Rectal smooth muscle tissue (tissue), 1 donor: ENCODE results near the gene GPR108.

Experiments
- H3K27ac ChIP-seq: one replicate; pipeline ENCODE4 v1.7.0; 2013; ENCODE audit warnings: low read depth, low read length, inconsistent platforms
- H3K27me3 ChIP-seq: one replicate; pipeline ENCODE4 v1.7.0; 2013; ENCODE audit warnings: low read length; ENCODE audit not compliant: control insufficient read depth, insufficient read depth
- H3K36me3 ChIP-seq: one replicate; pipeline ENCODE4 v1.7.0; 2013; ENCODE audit warnings: low read length; ENCODE audit not compliant: control insufficient read depth, insufficient read depth
- H3K4me1 ChIP-seq: one replicate; pipeline ENCODE4 v1.7.0; 2013; ENCODE audit warnings: low read length; ENCODE audit not compliant: control insufficient read depth, insufficient read depth
- H3K4me3 ChIP-seq: one replicate; pipeline ENCODE4 v1.7.0; 2013; ENCODE audit warnings: low read length
- H3K9ac ChIP-seq: one replicate; pipeline ENCODE4 v1.7.0; 2013; ENCODE audit warnings: low read length

GPR108 gene

GRCh38 chr19:6700586-6701316 lies 36.6 kb downstream of the GPR108 start:
- no peaks in the 10 kb centered on the region for H3K4me1 ChIP-seq
- H3K36me3 ChIP-seq, result no peaks in the 10 kb centered on the region
- H3K4me3 ChIP-seq, result no peak overlapping the region
- no peaks in the 10 kb centered on the region for H3K27me3 ChIP-seq
- no peak overlapping the region for H3K9ac ChIP-seq
- no peak overlapping the region for H3K27ac ChIP-seq

- Histone ChIP-seq H3K27me3 (no peaks in the 10 kb centered on the region), H3K4me3 (no peak overlapping the region), H3K36me3 (no peaks in the 10 kb centered on the region), H3K27ac (no peak overlapping the region), H3K9ac (no peak overlapping the region), H3K4me1 (no peaks in the 10 kb centered on the region)
These were observed 37.4 kb downstream of the GPR108 start for GRCh38 chr19:6699935-6700334.

GRCh38 chr19:6697291-6697690 lies 40.1 kb downstream of the GPR108 start:
- H3K4me3 ChIP-seq, result no peak overlapping the region
- no peaks in the 10 kb centered on the region for H3K4me1 ChIP-seq
- no peaks in the 10 kb centered on the region for H3K27me3 ChIP-seq
- no peak overlapping the region for H3K9ac ChIP-seq
- no peaks in the 10 kb centered on the region for H3K36me3 ChIP-seq
- H3K27ac ChIP-seq, result no peak overlapping the region

GRCh38 chr19:6696239-6696820 lies 41.0 kb downstream of the GPR108 start:
- no peak overlapping the region for H3K27ac ChIP-seq
- no peaks in the 10 kb centered on the region for H3K27me3 ChIP-seq
- H3K36me3 ChIP-seq, result no peaks in the 10 kb centered on the region
- no peak overlapping the region for H3K4me3 ChIP-seq
- no peak overlapping the region for H3K9ac ChIP-seq
- no peaks in the 10 kb centered on the region for H3K4me1 ChIP-seq

GRCh38 chr19:6694147-6694815 lies 43.1 kb downstream of the GPR108 start:
- Histone ChIP-seq H3K36me3 (no peaks in the 10 kb centered on the region), H3K4me1 (no peaks in the 10 kb centered on the region), H3K4me3 (no peak overlapping the region), H3K9ac (no peak overlapping the region), H3K27ac (no peak overlapping the region), H3K27me3 (no peaks in the 10 kb centered on the region)

GRCh38 chr19:6693681-6694080 lies 43.7 kb downstream of the GPR108 start:
- Histone ChIP-seq H3K36me3 (no peaks in the 10 kb centered on the region), H3K9ac (no peak overlapping the region), H3K4me3 (no peak overlapping the region), H3K4me1 (no peaks in the 10 kb centered on the region), H3K27me3 (no peaks in the 10 kb centered on the region), H3K27ac (no peak overlapping the region)

- Histone ChIP-seq H3K27me3 (no peaks in the 10 kb centered on the region), H3K9ac (no peak overlapping the region), H3K27ac (no peak overlapping the region), H3K4me3 (no peak overlapping the region), H3K4me1 (no peaks in the 10 kb centered on the region), H3K36me3 (no peaks in the 10 kb centered on the region)
These were observed 44.3 kb downstream of the GPR108 start for GRCh38 chr19:6693056-6693471.

- H3K36me3 ChIP-seq, result no peaks in the 10 kb centered on the region
- H3K4me1 ChIP-seq, result no peaks in the 10 kb centered on the region
- no peak overlapping the region for H3K9ac ChIP-seq
- no peak overlapping the region for H3K27ac ChIP-seq
- no peaks in the 10 kb centered on the region for H3K27me3 ChIP-seq
- H3K4me3 ChIP-seq, result no peak overlapping the region
These were observed 45.4 kb downstream of the GPR108 start for GRCh38 chr19:6692027-6692426.

GRCh38 chr19:6691342-6691741 lies 46.0 kb downstream of the GPR108 start:
- Histone ChIP-seq H3K4me3 (no peak overlapping the region), H3K36me3 (no peaks in the 10 kb centered on the region)

GRCh38 chr19:6690160-6690885 lies 47.1 kb downstream of the GPR108 start:
- no peaks in the 10 kb centered on the region for H3K36me3 ChIP-seq
- H3K9ac ChIP-seq, result no peak overlapping the region
- no peak overlapping the region for H3K27ac ChIP-seq
- no peaks in the 10 kb centered on the region for H3K4me1 ChIP-seq
- no peak overlapping the region for H3K4me3 ChIP-seq
- H3K27me3 ChIP-seq, result no peaks in the 10 kb centered on the region

More at GRCh38 chr19:6691342-6691741, 46.0 kb downstream of the GPR108 start:
- Histone ChIP-seq H3K27me3 (no peaks in the 10 kb centered on the region), H3K27ac (no peak overlapping the region), H3K9ac (no peak overlapping the region), H3K4me1 (no peaks in the 10 kb centered on the region)

- Histone ChIP-seq H3K27me3 (no peaks in the 10 kb centered on the region), H3K27ac (no peak overlapping the region), H3K9ac (no peak overlapping the region), H3K4me3 (no peak overlapping the region), H3K36me3 (no peaks in the 10 kb centered on the region), H3K4me1 (no peaks in the 10 kb centered on the region)
These were observed 50.3 kb downstream of the GPR108 start for GRCh38 chr19:6687114-6687513.

GRCh38 chr19:6686628-6686975 lies 50.8 kb downstream of the GPR108 start:
- Histone ChIP-seq H3K27ac (no peak overlapping the region), H3K27me3 (no peaks in the 10 kb centered on the region), H3K4me1 (no peaks in the 10 kb centered on the region), H3K4me3 (no peak overlapping the region), H3K9ac (no peak overlapping the region), H3K36me3 (no peaks in the 10 kb centered on the region)
